NCI-H2029 treated with DMSO at 0.1 percent for 48 hours (cell line): ENCODE results near the gene RAB1B.
"Not testable (repeated sequence)": the region's sequence is repeated elsewhere in the genome, so short reads cannot be mapped to it uniquely, and the experiment has no call there.

Experiments used
- DNase-seq: peaks from one replicate; lab custom pipeline; 2025; lab: John Stamatoyannopoulos, UW

Gene RAB1B

DNA sequence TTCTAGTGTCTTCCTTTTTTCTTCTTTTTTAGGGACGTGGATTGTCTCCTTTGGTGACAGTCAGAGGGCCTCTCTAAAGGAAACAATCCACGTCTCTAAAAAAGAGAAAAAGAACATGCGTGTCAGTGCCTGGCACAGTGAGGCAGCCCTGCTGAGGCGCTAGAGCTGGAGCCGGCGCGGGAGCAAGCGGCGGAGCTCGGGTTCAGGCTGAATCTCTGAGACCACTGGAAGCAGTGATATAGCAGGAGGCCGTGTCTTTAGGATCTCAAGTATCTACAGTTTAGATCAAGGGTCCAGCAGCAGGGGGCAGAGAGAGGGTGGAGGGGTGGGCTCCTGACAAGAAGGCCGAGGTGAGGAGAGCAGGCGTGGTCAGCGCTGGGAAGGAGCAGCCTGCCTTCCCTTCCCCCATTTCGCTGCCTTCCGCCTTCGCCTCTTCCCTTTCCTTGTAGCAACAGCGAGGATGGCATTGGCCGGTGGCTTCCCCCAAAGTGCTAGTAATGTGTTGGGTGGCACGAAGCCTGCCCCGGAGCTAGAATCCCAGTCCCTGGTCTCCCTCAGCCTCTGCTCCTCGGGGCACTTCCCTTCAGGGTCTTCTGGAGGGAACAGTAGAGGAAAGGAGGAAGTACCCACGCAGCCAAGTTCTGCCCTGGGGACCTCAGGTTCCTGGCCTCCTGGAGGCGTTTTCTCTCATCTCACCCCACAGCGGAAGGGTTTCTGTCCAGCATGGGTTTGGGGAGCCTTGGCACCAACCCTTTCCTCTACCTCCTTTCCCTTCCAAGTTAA is 28.2 kb upstream of the RAB1B start:
- no peak for DNase-seq

DNA sequence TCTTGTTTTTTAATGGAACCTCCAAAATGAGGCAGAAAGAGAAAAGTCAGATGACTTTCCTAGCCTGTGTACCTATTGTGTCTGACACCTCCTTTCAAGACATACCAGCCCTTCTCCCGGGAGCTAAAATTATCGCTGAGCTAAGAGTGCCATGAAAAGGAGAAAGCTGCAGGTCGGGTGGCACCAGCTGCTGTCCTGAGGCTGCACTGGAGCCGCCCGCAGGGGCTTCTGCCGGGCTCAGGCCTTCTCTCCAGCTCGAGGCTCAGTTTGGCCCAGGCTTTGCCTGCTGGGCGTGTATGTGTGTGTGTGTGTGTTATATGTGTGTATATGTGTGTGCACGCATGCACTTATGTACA is 27.7 kb upstream of the RAB1B start:
- DNase-seq: no peak

DNA sequence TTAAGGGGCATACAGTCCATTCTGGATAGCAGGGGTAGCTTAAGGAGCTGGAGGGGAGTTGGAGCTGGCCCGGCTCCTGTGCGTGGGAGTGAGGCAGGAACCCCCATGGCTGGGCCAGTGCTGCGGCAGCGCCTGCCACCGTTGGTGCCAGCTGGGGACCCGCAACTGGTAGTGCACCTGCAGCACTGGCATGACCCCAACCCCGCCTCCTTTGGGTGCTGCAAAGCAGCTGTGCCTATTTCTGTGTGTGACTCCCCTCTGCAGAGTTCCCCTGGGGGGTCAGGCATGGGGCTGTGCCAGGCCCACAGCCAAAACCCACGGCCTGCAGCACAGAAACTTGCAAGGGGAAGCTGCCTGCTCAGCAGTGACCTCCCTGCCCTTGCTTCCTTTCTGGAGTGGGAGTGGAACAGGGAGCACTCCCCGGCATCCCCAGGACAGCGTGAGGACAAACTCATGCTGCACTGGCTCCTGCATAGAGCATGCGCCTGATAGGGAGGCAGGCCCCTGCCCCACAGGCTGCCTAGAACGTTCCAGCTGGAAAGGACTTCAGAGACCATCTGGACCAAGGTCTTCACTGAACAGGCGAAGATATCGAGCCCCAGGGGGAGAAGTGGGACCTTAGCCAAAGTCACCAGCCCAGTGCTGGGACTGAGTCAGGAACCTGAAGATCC is 26.2 kb upstream of the RAB1B start:
- no peak for DNase-seq

DNA sequence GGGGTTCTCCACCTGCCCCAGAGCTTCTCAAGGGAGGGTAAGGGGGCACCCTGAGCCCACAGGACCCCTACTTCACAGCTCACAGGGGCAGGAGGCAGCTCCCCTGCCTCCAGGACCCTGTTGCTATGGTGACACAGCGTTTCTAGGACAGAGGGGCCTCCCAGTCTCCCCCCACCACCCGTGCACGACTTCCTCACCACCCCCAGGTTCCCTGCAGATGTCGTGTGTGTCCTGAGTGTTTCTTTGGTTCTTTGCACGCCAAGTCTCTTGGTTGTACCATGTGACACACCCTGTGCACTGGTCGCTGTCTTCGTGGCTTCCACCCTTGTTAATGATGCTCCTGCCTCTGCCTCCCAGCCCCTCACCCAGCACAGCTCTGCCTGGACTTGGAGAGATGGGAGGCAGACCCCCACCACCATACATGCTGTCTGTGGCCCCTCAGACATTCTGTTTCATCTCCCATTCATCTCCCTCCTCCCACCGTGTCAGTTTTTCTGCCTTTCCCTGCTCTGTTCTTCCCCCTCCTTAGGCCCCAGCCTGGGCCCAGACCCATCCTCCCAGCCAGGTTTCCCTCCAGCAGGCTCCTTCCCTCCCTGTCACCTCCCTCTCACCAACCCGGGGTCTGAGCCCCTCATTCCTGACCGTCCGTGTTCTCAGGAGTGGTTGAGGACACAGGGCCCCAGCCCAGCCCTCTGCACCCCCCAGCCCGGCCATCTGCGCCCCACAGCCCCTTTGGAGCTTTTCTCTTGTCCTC is 24.5 kb upstream of the RAB1B start:
- no peak for DNase-seq

DNA sequence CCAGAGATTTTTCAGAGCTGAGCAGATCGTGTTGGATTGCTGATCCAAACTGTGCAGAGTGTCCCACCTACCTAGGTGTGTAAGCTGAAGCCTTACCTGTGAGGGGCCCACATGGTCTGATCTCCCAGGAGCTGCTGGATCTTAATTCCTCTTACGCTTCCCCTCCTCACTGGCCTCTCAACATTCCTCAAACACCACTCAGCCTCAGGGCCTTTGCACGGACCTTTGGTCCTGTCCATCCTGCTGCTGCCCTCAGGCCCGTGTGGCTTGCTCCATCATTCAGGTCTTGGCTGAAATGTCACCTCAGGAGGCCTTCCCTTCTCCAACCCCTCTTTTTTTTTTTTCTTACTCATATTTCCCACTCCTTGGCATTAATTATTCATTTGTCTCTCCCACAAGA is 21.1 kb upstream of the RAB1B start:
- no peak for DNase-seq

DNA sequence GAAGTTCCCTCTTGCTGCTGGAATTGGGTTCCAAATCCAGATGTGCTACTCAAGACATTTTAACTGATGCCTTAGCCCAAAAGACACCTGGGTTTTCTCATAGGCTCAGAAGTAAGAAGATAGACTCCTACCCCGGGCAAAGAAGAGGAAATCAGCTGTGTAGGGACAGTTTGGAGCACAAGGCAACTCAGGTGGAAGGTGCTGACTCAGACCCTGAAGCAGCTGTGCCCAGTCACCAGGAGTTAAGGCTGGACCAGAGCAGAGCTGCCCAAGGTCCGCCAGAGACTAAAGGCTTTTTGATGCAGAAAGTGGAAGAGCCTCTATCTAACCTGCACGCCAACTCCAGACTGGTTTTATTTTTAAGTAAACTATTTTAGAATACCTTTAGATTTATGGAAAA is 20.6 kb upstream of the RAB1B start:
- DNase-seq: no peak

DNA sequence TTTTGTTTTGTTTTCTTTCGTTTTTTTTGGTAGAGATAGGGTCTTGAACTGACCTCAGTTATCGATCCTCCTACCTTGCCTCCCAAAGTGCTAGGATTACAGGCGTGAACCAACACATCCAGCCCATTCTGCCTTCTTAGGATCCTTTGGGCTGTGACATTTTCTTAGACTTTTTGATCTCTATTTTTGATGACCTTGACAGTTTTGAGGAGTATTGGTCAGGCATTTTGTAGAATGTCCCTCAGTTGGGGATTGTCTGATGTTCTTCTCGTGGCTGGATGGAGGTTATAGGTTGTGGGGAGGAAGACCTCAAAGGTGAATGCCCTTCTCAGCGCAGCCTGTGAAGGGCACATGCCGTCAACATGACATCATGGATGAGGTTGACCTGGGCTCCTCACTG is 19.5 kb upstream of the RAB1B start:
- DNase-seq: no peak

DNA sequence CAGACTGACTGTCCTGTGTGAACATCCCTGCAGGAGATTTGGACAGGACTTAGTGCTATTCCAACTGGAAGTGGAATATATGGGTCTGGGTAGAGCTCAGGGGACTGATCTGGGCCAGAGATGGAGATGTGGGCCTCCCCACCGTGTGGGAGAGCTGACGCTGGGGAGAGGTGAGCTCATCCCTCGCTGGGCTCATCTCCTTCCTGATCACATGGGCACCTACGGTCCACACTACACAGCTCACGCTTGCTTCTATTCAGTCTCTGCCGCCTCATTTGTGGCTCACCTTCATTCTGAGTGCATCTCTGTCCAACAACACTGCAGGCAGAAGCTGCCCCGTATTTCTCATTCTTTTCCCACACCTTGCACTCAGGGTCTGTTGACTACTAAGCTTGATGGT is 16.6 kb upstream of the RAB1B start:
- DNase-seq: no peak

DNA sequence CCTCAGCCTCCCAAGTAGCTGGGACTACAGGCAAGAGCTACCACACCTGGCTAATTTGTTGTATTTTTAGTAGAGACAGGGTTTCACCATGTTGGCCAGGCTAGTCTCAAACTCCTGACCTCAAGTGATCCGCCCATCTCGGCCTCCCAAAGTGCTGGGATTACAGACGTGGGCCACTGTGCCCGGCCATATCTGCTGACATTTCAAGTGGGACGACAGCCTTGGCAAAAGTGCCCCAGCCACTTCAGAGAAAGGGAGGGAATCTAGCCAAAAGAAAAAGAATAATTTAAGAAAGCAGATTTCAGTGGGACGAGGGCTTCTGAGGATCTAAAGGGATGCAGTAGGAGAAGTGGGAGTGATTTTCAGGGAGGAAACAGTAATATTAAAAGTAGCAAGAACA is 15.4 kb upstream of the RAB1B start:
- not testable (repeated sequence) for DNase-seq

DNA sequence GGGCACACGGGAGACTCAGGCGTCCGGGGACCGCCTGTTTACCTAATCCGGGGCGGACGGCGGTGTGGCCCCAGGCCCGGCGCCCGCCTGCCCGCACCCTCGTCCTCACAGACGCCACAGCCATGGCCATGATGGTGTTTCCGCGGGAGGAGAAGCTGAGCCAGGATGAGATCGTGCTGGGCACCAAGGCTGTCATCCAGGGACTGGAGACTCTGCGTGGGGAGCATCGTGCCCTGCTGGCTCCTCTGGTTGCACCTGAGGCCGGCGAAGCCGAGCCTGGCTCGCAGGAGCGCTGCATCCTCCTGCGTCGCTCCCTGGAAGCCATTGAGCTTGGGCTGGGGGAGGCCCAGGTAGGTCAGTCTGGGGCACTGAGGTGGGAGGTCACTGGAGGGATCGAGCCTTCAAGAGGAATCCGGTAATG is 10.0 kb upstream of the RAB1B start:
- no peak for DNase-seq

DNA sequence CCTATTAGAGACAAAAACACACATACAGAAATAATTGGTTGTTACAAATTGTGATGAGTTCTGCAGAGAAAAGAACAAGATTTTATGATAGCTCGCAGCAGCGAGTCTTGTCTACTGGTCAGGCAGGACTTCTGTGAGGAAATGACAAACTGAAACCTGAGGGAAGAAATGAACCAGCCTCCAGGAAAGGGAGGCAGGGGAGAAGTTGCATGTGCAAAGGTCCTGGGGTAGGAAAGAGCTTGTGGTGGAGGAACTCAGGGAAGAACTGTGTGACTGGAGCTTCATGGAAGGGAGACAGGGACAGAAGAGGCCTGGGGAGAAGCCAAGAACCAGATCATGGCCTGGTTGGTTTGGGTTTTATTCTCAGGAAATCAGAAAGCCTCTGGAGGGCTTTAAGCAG is 9.2 kb upstream of the RAB1B start:
- no peak for DNase-seq

DNA sequence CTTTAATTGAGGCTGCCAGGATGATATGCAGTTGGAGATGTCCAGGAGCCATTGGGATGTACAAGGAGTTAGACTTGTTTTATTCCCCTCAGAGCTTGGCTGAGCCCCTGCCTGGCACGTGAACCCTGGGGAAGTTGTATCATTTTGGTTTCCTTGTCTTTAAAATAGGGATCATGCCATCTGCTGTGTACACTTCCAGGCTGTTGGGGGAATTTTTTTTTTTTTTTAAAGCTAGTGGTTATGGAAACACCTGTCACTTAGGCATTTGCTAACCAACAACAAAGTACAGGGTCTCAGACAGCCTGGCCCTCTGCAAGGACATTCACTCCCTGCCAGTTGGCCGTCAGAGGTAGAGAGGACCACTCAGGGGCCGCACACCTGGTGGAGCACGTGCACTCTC is 8.5 kb upstream of the RAB1B start:
- no peak for DNase-seq

DNA sequence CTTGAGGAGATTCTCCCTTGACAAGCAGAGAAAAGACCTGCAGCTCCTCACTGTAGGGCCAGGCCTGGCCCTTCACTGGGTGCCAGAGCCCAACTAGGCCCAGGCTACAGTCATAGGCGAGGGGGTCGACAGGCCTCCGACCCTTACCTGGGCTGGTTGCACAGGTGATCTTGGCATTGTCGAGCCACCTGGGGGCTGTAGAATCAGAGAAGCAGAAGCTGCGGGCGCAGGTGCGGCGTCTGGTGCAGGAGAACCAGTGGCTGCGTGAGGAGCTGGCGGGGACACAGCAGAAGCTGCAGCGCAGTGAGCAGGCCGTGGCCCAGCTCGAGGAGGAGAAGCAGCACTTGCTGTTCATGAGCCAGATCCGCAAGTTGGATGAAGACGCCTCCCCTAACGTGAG is 6.9 kb upstream of the RAB1B start:
- DNase-seq: no peak

DNA sequence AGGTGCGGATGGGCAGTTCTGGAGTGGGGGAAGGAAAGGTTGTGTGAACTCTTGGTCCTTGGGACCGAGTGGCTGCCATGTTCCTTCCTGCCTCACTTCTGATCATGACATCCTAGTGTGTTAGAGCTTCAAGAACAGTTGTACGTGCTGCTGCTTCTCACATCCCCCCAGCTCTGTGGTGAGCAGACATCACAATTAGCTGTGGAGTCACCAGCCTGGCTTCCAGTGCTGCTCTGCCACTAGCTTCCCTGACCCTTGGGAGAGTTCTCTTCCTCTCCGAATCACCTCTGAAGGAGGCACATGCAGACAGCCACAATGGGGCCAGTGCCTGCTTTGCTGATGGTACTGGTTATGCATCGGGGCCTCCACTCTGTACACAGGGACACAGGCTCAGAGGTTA is 6.2 kb upstream of the RAB1B start:
- no peak for DNase-seq

DNA sequence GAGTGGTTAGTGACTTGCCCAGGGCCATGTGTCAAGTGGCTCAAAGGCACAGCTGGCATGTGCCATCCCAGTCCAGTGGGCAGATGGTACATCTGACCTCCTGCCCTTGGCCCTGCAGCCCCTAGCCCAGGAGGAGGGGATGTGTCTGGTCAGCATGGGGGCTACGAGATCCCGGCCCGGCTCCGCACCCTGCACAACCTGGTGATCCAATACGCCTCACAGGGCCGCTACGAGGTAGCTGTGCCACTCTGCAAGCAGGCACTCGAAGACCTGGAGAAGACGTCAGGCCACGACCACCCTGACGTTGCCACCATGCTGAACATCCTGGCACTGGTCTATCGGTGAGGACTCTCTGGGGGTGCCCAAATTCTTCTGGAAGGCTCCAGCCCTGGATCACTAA is 5.7 kb upstream of the RAB1B start:
- no peak for DNase-seq

DNA sequence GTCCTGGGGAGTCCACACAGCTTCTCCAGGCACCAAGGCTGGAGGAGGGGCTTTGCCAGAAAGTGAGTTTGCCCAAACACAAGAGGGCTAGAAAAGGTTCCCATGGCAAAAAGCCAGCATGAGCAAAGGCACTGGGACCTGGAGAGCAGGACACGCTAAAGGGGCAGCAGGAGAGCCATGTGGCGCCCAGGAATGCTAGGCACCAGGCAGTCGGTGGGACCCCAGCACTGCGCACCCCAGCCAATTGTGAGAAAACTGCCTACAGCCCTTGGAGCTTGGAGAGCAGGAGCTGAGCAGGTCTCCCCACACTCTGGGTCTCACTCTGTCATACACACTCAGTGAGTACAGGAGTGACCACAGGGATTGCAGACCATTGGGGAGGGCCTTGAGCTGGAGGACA is 5.2 kb upstream of the RAB1B start:
- no peak for DNase-seq

DNA sequence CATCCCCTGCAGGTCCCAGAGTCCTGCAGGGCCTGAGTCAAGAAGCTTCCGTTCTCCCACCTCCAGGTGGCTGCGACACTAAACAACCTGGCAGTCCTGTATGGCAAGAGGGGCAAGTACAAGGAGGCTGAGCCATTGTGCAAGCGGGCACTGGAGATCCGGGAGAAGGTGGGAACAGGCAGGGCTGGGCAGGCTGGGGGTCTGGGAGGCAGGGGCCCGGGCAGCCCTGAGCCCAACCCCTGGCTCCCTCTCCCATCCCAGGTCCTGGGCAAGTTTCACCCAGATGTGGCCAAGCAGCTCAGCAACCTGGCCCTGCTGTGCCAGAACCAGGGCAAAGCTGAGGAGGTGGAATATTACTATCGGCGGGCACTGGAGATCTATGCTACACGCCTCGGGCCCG is 4.7 kb upstream of the RAB1B start:
- DNase-seq: no peak

DNA sequence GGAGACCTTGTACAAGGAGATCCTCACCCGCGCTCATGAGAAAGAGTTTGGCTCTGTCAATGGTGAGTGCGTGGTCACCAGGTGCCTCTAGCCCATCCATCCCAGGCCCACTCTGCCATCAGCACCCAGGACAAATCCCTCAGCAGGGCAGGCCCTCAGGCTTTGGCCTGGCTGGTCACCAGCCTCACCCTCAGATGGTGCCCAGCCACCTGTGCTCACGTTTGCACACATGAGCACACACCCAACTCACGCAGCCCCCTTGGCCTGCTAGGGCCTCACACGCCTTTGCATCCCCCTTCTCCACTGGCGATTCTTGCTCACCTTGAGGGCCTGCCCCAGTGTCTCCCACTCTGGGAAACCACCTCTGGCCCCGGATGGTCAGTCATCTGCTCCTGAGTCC is 4.1 kb upstream of the RAB1B start:
- DNase-seq: no peak

DNA sequence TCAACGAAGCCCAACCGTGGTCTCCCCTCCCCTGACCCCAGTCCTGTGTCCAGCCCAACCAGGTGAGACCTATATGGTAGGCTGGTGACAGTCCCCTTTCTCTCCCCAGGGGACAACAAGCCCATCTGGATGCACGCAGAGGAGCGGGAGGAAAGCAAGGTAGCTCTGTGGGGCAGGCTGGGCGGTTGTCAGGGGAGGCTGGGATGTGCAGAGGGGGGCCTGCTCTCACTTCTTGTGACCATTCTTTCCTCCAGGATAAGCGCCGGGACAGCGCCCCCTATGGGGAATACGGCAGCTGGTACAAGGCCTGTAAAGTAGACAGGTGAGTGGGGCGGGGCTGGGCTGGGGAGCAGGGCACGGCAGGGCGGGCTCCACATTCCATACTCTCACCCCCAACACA is 3.5 kb upstream of the RAB1B start:
- DNase-seq: no peak

DNA sequence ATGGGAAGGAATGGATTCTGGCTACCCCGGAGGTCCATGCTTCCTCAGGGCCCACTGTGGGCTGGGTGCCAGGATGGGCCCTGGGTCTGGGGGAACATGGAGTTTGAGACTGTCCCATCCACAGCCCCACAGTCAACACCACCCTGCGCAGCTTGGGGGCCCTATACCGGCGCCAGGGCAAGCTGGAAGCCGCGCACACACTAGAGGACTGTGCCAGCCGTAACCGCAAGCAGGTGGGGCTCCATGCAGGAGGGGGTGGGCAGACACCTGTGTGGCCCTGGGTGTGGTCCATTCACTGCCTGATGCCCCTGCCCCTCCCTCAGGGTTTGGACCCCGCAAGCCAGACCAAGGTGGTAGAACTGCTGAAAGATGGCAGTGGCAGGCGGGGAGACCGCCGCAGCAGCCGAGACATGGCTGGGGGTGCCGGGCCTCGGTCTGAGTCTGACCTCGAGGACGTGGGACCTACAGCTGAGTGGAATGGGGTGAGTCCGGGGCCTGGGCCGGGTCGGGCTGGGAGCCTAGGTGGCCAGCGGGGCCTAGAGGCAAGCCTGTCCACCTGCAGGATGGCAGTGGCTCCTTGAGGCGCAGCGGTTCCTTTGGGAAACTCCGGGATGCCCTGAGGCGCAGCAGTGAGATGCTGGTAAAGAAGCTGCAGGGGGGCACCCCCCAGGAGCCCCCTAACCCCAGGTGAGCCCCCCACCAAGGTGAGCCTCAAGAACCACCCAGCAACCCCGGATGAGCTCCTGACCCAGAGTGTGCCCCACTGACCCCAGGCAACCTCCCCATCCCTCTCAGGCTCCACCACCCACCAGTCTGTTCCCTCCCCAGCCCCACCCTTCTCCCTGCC is 2.7 kb upstream of the RAB1B start:
- DNase-seq: no peak

DNA sequence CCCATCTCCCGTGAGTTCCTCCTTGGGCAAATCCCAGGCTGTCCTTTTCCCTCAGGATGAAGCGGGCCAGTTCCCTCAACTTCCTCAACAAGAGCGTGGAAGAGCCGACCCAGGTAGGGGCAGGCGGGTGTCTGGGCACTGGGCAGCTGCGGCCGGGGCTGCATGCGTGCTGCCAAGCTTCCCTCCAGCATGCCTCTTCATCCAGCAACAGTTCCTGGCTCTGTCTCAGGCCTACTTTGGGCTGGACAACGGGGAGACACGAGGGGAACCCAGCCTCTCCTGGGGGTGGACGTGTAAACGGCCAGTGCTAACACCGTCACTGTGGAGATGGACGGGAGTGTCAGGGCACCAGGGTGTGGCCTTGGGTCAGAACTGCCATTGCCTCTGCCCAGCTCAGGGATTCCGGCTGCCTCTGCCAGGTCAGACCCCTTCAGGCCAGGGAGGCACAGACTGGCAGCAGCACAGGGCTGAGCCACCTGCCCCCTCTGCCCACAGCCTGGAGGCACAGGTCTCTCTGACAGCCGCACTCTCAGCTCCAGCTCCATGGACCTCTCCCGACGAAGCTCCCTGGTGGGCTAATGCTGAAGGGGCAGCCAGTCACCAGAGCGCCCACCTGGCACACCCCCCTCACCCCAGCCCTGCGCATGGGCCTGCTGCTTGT is 1.9 kb upstream of the RAB1B start:
- DNase-seq: no peak

DNA sequence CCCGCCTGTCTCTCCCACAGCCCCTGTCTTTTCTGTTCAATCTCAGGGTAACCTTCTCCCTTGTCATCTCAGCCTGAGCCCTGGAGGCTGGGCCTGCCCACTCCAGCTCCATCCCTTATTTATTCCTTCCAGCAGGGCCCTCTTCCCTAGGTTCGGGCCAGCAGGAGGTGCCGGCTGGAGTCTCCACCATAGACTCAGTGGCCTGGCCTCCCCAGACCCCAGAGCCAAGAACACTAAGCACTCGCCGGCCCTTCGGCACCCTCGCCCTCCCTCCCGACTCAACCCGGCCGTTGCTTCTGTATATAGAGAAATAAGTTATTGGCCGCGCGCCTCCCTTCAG is 1.4 kb upstream of the RAB1B start:
- no peak for DNase-seq
